NT2/D1 (cell line): ENCODE results near the gene FYB1.

Experiments
- SUZ12 ChIP-seq: IDR thresholded peaks from 2 replicates; pipeline ENCODE4 v1.6.1; 2011; ENCODE audit not compliant: insufficient read length, insufficient read depth; ENCODE audit errors: extremely low read depth
- YY1 ChIP-seq: IDR thresholded peaks from 2 replicates; pipeline ENCODE4 v1.6.1; 2011; ENCODE audit not compliant: insufficient read length, insufficient read depth

- no peak for TF ChIP-seq SUZ12
- TF ChIP-seq YY1 = no peak
These were observed 116.6 kb downstream of the FYB1 start for GRCh38 chr5:39102684-39103155.
